GM21390 (cell line): ENCODE results near the gene ASB2.

Experiments used
- ATAC-seq: cut with Tn5 transposase; IDR thresholded peaks from one replicate; pipeline ENCODE4 v1.9.1; 2021; ENCODE audit not compliant: unreplicated experiment

ASB2 gene

DNA sequence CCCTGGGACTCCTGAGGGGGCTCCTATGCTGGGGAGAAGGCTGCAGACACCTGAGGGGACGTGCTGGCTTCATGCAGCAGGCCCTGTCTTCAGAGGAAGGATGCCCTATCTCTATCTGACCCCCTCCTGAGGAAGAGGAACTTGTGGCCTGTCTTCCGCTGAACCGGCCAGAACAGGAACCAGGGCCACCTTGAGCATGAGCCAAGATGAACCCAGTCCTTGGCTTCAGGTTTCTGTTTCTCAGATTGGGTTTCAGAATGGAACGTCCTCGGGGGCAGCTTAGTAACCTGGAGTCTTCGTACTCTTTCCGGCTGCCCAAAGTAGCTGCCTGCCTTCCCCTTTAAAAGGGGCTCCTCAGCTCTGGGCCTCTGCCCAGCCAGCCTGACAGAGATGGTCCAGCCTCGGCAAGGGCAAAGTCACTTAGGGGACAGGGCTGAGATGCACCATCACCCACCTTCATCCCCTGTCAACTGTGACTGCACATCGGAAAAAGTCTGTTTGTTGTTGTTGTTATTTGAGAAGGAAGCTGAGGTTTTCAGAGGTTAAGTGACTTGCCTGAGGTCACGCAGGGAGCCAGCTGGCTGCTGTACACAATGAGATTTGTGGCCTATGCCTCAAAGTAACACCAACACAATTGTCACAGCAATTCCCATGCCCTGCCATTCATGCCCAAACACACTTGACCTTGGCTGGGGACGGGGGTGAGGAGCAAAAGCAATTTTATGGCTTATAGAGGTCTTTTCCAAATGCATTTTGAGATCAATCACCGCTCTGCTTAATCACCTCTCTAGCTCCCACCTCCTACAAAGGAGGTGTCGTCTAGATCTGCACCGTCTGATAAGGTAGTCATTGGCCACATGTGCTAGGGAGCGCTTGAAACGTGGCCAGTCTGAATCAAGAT, 13.4 kb downstream of the ASB2 start:
- ATAC-seq = peak; percentile 56

DNA sequence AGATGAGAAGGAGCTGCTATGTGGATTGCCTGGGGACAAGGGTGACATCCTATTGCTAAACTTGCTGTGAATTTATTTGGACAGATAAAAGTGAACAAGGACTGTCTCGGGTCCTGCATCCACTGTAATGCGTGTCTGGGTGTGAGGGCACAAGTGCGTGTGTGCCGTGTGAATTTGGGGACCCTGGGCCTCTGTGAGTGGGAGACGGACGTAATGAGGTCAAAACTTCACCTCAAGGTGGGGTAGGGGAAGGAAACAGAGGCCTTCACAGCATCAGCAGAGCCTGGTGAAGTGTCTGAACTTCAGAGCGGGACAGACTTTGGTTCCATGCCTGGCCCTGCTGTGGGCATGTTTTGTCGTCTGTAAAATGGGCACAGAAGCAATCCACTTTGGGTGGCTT, 14.8 kb downstream of the ASB2 start:
- no peak for ATAC-seq

DNA sequence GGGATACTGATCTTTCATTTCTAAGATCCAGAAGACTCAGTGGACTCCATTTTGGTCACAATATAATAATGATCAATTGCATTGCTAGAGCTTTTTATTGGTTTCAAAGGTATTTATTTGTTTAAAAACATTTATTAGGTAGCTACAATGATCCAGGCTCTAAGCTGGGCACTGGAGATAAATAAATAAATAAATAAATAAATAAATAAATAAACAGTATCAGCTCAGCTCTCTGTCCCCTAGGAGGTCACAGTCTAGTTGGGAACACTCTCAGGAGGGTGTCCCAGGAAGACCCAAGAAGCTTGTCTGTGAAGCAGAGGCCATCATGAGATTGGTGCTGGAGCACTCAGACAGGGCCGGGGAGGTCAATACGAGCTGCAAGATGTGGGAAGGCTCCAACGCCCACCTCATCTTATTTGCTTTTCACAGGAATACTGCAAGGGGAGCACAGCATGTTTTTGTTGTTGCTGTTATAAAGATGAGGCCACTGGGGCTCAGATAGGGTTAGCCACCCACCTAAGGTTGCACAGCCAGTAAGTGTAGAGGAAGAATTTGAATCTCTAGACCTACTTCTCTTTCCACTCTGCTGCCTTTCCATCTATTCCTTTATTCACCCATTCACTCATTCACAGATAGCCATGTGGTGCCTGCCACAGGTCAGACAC, 15.5 kb downstream of the ASB2 start:
- ATAC-seq = no peak

DNA sequence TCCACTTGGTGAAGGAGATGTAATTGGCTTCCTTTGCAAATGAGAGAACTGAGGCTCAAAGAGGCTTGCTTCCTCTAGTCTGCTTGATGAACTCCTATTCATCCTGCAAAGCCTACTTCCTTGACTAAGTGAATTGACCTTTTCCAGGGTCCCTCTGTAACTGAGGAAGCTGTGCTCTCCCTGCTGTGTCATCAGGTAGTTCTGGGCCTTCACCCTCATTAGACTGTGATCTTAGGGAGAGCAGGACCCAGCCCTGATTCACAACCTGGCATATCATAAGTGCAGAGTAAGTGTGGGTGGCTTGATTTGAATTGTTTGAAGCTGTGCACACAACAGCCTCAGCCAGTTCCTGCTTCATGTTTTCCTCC, 16.3 kb downstream of the ASB2 start:
- ATAC-seq = no peak

- peak; percentile 73 for ATAC-seq
Observed at GRCh38 chr14:93959239-93960107, 16.9 kb downstream of the ASB2 start.

DNA sequence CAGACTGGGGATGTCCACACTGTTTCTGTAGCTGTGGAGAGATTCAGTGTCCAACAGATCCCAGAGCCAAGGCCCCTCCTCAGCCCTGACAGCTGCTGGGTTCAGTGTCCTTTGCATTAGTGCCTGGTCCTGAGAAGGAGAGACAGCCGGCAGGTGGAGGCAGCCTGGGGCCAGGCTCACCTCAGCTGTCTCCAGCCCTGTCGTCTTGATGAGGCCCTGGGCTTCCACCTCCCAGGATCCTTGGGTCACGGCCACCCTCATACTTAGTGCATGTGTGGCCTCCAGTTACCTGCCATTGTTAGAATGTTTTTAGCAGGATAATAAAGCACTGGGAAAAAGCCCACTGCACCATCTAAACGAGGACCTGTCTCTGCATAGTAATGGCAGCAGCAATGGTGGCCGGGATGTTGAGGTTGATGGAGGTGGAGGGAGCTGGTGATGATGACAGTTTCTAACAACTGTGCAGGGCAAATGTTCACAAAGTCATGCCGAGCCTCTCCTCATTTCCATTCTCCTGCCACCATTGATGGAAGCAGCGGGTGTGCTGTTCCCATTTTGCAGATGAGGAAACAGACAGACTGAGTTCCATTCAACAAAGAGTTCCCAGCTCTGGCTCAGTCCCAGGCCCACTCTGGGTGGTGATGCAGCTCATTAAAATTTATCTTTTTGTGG, 17.7 kb downstream of the ASB2 start:
- no peak for ATAC-seq

GRCh38 chr14:93957751-93958566, 18.4 kb downstream of the ASB2 start:
- ATAC-seq = no peak

GRCh38 chr14:93957333-93957710, 19.0 kb downstream of the ASB2 start:
- no peak for ATAC-seq

DNA sequence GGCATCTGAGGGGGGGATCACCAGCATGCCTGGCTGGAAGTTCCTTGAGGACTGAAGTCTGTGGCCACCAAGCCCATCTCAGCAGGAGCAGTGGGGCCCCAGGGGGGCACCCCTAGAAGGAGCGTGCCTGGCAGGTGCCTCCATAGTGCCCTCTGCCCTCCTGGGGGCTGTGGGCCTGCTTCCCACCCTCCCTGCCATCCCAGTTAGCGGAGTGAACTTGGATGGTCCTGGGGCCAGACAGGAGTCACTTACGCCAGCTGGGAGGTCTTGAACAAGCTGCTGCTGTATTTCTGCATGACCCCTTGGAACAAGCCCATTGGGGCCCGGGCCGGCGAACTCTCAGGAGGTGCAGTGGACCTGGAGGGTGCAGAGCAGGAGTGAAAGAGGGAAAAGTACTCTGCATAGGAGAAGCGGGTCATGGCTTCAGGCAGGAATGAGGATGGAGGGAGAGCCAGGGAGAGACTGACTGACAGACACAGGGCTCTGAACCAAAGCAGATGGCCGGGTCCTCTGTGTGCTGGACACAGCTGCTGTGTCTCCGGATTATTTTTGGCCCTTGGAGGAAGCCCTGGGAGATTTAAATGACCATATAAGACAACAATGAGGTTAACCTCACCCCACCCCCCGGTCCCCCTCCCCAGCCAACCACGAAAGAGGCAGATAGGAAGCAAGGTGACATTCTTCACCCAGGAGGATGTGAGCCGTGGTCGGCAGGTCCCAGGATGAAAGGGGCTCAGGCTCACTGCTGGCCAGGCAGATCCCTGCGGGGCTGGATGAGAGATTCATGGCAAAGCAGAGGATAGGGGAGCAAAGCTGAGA, 19.6 kb downstream of the ASB2 start:
- no peak for ATAC-seq

GRCh38 chr14:93955850-93956481, 20.4 kb downstream of the ASB2 start:
- no peak for ATAC-seq

DNA sequence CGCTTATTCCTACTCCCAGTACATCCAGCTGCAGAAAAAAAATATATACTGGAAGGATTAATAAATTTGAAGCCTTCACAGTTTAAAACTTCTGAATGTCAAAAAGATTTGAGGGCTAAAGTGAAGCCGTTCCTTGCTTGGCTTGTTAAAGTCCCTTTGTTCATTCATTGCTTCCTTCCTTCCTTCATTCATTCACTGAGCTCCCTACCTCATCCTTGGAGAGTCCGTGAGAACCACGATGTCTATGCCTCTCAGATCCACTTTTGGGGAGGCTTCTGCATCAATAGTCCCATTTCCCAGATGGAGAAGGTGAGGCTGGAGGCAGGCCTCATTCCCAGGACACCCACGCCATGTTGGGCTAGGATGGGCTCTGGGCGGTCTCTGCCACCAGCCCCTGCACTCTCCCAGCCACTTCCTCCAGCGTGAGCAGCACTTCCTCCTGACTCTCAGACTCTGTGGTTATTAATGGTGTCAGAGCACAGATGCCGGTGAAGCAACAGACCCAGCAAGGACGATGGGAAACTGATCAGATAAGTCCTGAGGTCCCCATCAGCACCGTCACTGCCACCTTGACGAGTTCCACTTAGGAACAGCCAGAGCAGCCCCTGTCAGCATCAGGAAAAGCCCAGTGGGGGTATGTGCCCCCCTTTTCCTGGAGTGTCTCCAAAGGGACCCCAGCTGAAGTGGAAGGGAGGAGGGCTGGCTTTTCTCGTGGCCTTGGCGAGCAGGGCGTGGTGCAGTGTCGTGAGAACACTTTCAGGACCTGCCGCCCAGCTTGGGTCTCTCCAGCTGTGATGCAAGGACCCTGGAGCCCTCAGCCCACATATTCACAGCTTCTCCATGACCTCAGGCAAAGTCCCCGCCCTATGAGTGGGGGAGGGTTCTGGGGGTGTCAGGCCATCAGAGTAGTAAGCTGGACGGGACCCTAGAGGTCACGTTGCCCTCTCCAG, 21.2 kb downstream of the ASB2 start:
- ATAC-seq = peak; percentile 39

- no peak for ATAC-seq
Observed at GRCh38 chr14:93954516-93954830, 21.9 kb downstream of the ASB2 start.

DNA sequence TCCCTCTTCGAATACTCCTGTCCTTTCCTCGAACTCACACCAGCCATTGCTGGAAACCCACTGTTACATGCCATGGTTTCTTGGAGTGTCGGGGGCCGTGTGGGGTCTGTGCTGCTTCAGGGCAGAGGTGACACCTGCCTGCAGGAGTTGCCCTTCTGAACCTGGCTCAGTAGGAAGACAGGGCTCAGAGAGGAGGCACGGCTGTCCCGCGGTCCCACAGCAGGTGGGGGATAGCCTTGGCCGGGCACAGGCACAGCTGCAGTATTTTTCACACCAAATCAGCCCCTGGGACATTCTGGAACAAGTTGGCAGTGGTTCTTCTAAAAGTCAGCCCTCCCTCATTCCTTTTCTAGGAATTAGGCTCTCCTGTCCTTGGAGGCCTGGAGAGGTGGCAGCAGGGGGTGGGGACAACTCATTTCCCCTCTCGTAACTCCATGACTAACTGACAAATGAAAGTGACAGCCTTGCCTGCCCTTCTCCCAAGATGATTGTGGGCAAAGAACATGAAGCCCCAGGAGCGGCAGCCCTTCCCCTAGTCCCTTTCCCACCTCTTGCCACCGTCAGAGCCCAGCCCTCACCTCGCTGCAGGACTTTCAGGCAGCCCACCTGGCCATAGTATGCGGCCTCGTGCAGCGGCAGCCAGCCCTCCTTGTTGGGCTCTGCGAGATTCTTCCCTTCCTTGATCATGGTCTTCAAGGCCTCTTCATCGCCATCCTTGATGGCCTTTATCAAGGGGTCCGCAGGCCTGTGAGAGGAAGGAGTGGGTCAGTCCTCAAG, 22.4 kb downstream of the ASB2 start:
- no peak for ATAC-seq

DNA sequence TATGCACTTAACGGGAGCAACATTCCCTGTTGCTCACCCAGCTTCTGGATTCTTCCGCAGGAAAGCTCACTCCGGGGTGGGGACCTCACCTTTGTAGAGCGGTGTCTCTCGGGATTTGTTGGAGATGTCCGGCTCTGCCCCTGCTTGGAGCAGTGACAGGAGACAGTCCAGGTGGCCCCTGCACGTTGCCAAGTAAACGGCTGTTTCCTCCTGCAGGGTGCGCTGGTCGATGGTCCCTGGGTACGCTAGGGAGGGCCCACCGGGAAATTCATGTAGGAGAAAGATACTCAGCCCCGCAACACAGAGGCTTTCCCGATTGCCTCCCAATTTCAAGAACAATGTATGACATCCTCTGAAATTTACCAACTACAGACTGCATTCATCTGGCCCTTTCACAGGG, 23.1 kb downstream of the ASB2 start:
- ATAC-seq = no peak

- ATAC-seq = no peak
Observed at GRCh38 chr14:93952829-93953228, 23.5 kb downstream of the ASB2 start.

DNA sequence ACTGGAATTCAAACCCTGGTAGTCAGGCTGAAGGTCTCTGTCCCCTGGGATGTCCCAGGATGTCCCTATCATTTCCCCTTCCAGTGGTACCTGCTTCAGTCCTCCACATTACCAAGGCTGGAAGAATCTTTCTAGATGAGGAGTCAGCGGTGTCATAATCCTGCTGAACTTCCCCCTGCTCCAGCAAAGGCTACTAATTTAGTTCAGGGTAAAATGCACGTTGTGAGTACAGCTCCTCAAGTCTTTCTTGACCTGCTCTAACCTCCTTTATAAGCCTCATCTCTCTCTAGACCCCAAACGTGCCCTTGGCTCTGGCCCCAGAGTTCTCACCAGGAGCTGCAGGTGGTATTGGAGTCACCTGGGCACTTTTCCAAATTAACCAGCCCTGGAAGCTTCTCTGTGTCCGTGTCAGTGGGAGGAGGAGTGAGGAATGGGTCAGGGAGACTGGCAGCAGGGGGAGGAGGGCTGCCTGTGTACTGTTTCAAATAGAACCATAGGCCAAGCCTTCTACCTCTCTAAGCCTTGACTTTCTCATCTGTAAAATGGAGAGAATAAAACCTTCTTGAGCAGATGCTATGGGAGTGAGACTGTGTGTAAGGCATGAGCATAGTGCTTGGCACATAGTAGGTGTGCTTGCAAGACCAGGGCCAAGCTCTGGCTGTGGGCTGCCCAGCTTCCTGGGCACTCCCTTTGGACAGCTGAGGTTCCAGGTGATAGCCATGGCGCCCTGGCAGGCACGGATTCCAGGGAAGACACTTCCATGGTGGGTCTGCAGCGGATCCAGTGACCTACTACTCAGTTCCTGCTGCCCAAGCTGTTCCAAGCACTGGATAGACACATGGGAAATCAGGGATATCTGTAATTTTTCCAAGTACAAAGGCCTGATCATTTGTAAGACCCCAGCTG, 24.5 kb downstream of the ASB2 start:
- no peak for ATAC-seq
